NT2/D1 (cell line): ENCODE results near the gene NTM.

Experiments used
- SUZ12 ChIP-seq: IDR thresholded peaks from 2 replicates; pipeline ENCODE4 v1.6.1; 2011; ENCODE audit not compliant: insufficient read length, insufficient read depth; ENCODE audit errors: extremely low read depth
- YY1 ChIP-seq: IDR thresholded peaks from 2 replicates; pipeline ENCODE4 v1.6.1; 2011; ENCODE audit not compliant: insufficient read length, insufficient read depth

GRCh38 chr11:131750152-131750551 is 379.7 kb downstream of the NTM start:
- TF ChIP-seq SUZ12 = no peak
- TF ChIP-seq YY1 = no peak
